ENCODE data around the gene PICALM.
"Not testable (repeated sequence)": the region's sequence is repeated elsewhere in the genome, so short reads cannot be mapped to it uniquely, and the experiment has no call there.

The PICALM gene

DNA sequence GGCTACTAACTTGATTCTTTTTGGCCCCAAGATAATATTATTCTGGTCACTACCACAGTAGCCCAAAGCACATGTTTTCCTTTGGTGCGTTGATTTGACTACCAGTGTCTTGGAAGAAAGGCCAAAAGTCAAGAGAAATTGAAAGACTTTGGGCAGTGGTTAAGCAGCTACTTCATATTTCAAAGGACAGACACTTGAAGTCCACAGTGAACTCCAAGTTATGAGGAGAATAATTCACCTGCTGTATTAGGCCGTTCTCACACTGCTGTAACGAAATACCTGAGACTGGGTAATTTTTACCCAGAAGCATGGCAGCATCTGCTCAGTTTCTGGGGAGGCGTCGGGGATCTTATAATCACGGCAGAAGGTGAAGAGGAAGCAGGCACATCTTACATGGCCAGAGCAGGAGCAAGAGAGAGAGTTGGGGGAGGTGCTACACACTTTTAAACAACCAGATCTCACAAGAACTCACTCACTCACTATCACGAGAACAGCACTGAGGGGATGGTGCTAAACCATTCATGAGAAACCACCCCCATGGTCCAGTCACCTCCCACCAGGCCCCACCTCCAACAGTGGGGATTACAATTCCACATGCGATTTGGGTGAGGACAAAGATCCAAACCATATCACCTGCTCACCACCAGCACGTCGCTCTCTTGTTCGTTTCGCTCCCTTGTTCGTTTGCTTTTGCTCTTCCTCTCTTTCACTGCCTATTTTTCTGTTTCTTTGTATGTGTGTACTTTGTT is 40.2 kb upstream of the PICALM start:
- H3K4me3 ChIP-seq (ENCODE audit: control insufficient read depth, low read depth, low read length): no peak overlapping the region
- TF ChIP-seq, protein P1, sequence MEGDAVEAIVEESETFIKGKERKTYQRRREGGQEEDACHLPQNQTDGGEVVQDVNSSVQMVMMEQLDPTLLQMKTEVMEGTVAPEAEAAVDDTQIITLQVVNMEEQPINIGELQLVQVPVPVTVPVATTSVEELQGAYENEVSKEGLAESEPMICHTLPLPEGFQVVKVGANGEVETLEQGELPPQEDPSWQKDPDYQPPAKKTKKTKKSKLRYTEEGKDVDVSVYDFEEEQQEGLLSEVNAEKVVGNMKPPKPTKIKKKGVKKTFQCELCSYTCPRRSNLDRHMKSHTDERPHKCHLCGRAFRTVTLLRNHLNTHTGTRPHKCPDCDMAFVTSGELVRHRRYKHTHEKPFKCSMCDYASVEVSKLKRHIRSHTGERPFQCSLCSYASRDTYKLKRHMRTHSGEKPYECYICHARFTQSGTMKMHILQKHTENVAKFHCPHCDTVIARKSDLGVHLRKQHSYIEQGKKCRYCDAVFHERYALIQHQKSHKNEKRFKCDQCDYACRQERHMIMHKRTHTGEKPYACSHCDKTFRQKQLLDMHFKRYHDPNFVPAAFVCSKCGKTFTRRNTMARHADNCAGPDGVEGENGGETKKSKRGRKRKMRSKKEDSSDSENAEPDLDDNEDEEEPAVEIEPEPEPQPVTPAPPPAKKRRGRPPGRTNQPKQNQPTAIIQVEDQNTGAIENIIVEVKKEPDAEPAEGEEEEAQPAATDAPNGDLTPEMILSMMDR (IDR thresholded peaks at IDR 0.05; ENCODE audit: control insufficient read depth, insufficient read depth, low read depth, low read length, missing control alignments): no peak
- no peak for DNase-seq (ENCODE audit: low read depth)

DNA sequence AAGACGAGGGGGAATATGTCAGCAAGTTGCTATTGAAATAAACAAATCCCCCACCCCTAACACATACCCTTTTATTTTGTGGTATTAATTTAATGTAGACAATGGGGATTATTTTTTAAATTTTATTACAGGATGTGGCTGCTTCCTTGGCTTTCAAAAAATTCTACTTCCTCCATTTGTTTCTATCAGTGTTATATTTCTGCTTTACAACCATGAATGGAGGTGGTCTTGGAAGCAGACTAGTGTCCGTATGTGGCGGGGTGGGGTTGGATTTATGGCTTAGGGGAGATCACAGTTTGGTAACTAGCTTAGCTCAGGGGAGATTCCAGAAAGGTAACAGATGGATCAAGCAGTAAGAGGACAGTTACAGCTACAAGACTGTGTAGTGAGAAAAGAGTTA is 39.3 kb upstream of the PICALM start:
- TF ChIP-seq, protein P1 (IDR thresholded peaks at IDR 0.05; ENCODE audit: control insufficient read depth, insufficient read depth, low read depth, low read length, missing control alignments): no peak
- no peak overlapping the region for H3K4me3 ChIP-seq (ENCODE audit: control insufficient read depth, low read depth, low read length)
- DNase-seq (ENCODE audit: low read depth): no peak

DNA sequence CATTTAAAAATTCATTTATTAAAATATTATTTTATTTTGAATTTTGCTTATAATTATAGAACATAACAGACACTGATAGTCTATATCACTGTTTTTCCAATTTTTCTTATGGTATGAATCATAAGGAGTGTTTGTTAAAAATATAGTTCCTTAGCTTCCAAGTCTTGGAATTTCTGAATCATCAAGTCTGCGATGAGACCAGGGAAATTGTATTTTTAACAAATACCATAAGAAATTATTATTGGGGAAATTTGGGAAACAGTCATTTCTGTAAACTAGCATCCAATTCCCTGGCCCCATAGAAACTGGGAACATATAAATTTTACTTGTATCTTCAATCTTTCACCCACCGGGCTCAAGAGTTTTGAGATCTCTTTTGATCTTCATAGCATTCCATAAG is 38.0 kb upstream of the PICALM start:
- no peak overlapping the region for H3K4me3 ChIP-seq (ENCODE audit: control insufficient read depth, low read depth, low read length)
- DNase-seq (ENCODE audit: low read depth): no peak
- TF ChIP-seq, protein P1 (IDR thresholded peaks at IDR 0.05; ENCODE audit: control insufficient read depth, insufficient read depth, low read depth, low read length, missing control alignments): no peak

DNA sequence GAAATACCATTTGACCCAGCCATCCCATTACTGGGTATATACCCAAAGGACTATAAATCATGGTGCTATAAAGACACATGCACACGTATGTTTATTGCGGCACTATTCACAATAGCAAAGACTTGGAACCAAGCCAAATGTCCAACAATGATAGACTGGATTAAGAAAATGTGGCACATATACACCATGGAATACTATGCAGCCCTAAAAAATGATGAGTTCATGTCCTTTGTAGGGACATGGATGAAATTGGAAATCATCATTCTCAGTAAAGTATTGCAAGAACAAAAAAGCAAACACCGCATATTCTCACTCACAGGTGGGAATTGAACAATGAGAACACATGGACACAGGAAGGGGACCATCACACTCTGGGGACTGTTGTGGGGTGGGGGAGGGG is 37.1 kb upstream of the PICALM start:
- H3K4me3 ChIP-seq (ENCODE audit: control insufficient read depth, low read depth, low read length); DNase-seq (ENCODE audit: low read depth): not testable (repeated sequence)

DNA sequence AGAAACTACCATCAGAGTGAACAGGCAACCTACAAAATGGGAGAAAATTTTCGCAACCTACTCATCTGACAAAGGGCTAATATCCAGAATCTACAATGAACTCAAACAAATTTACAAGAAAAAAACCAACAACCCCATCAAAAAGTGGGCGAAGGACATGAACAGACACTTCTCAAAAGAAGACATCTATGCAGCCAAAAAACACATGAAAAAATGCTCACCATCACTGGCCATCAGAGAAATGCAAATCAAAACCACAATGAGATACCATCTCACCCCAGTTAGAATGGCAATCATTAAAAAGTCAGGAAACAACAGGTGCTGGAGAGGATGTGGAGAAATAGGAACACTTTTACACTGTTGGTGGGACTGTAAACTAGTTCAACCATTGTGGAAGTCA is 36.7 kb upstream of the PICALM start:
- not testable (repeated sequence) for H3K4me3 ChIP-seq (ENCODE audit: control insufficient read depth, low read depth, low read length); DNase-seq (ENCODE audit: low read depth)

DNA sequence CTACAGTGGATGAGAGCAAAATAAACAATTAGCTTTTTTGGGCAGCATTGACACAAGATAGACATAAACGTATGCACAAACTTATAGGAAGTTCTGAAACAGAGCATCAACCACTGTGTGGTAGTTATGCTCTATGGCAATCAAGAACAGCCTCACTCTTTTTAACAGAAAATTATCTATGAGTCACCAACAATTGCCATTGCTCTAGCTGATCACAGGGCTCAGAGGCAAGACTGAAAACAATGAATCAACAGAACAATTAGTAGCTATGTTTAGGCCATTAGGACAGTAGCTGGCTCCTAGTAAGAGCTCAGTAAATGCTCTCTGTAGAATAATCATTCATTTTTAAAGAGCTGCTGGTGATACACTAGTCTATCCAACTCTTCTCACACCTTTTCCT is 34.9 kb upstream of the PICALM start:
- no peak overlapping the region for H3K4me3 ChIP-seq (ENCODE audit: control insufficient read depth, low read depth, low read length)
- TF ChIP-seq, protein P1 (IDR thresholded peaks at IDR 0.05; ENCODE audit: control insufficient read depth, insufficient read depth, low read depth, low read length, missing control alignments): no peak
- no peak for DNase-seq (ENCODE audit: low read depth)

DNA sequence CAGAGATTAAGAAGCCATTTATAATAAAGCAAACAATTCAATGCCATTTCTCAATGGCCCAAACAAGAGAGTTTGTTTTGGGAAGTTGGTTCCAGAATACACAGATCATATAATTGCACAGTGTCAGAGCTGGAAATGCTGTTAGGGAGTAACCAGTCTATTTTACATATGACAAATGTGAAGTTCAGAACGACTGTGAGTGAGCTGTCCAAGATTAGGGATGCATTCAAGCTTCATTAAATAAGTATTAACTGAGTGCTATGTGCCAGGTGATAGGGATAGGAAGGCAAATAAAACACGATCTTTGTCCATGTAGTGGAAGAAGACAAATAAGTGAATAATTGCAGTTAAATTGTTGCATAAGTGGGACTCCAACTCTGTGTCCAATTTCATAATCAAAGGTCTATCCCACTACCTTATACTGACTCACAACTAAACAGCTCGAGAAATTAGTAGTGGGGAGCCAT is 33.1 kb upstream of the PICALM start:
- TF ChIP-seq, protein P1 (IDR thresholded peaks at IDR 0.05; ENCODE audit: control insufficient read depth, insufficient read depth, low read depth, low read length, missing control alignments): no peak
- no peak overlapping the region for H3K4me3 ChIP-seq (ENCODE audit: control insufficient read depth, low read depth, low read length)
- no peak for DNase-seq (ENCODE audit: low read depth)

DNA sequence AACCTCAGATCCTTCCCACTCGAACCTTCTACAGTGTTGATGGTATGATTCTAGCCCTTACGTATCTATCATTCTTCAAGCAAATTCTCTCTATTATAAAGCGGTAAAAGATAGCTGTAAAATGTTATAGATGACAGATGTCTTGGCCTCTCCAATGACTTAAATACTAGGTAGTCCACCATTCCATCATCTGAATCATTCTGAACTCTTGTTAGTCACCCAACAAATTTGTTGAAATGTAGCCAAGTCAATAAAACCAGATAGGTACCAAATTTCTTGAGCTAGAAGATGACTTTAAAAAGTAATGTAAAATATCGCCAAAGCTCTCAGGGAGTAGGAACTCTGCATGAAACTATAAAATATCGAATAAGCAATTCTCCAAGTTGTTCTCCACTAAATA is 32.6 kb upstream of the PICALM start:
- TF ChIP-seq, protein P1 (IDR thresholded peaks at IDR 0.05; ENCODE audit: control insufficient read depth, insufficient read depth, low read depth, low read length, missing control alignments): no peak
- H3K4me3 ChIP-seq (ENCODE audit: control insufficient read depth, low read depth, low read length): no peak overlapping the region
- no peak for DNase-seq (ENCODE audit: low read depth)

Measured in AG09309 (cell line).